CD14-positive monocyte (primary cell): ENCODE results near the gene SH3RF1. TPM values are rescaled to one million over a fixed set of nuclear protein-coding genes. Genes with fewer than 3 reads are reported as not detected.

Source experiments
- DNase-seq, 3 donors: peaks; one replicate each; pipeline ENCODE4 v3.0.0-alpha.2; 2011 to 2022
- H2AFZ ChIP-seq: 2 replicates; pipeline ENCODE4 v1.6.0; 2012; ENCODE audit warnings: mild to moderate bottlenecking, low read depth, low read length, inconsistent platforms; ENCODE audit not compliant: insufficient read depth, poor library complexity, severe bottlenecking
- H3K27ac ChIP-seq, 2 donors: 1 replicate in 1 of 2; 2 replicates in 1 of 2; pipeline ENCODE4 v1.5.1; 2012 to 2013; ENCODE audit warnings: low read length in 2 of 2, control low read depth in 1 of 2, inconsistent platforms in 1 of 2, low read depth in 1 of 2, mild to moderate bottlenecking in 1 of 2
- H3K27me3 ChIP-seq, 2 donors: one replicate each; pipeline versions ENCODE4 v1.6.0 to v1.6.1; 2011 to 2013; ENCODE audit warnings: low read length in 2 of 2; ENCODE audit not compliant: control insufficient read depth in 2 of 2, insufficient read depth in 2 of 2
- H3K36me3 ChIP-seq, 2 donors: replicated peaks in 1 of 2; 1 replicate in 1 of 2; 2 replicates in 1 of 2; pipeline versions ENCODE4 v1.5.1 to v1.6.1; 2012 to 2013; ENCODE audit warnings: low read length in 2 of 2, control low read depth in 1 of 2, inconsistent platforms in 1 of 2, mild to moderate bottlenecking in 1 of 2; ENCODE audit not compliant: insufficient read depth in 2 of 2, control insufficient read depth in 1 of 2
- H3K4me1 ChIP-seq, 2 donors: 1 replicate in 1 of 2; 2 replicates in 1 of 2; pipeline versions ENCODE4 v1.5.1 to v1.6.1; 2012 to 2013; ENCODE audit warnings: low read length in 2 of 2, control low read depth in 1 of 2, inconsistent platforms in 1 of 2, mild to moderate bottlenecking in 1 of 2, moderate library complexity in 1 of 2; ENCODE audit not compliant: insufficient read depth in 2 of 2, control insufficient read depth in 1 of 2
- H3K4me2 ChIP-seq: replicated peaks from 2 replicates; pipeline ENCODE3; 2012; ENCODE audit warnings: low read length, moderate library complexity, mild to moderate bottlenecking; ENCODE audit not compliant: poor library complexity, severe bottlenecking; ENCODE audit errors: extremely low read depth
- H3K4me3 ChIP-seq, 3 experiments: fragments of 200-600 bp in 1 of 3; sonication (generic) in 1 of 3; replicated peaks in 1 of 3; 1 replicate in 2 of 3; 2 replicates in 1 of 3; pipeline ENCODE4 v1.5.1; 2011 to 2013; ENCODE audit warnings: low read length in 3 of 3, mild to moderate bottlenecking in 3 of 3, control low read depth in 2 of 3, low read depth in 2 of 3, inconsistent platforms in 1 of 3, moderate library complexity in 1 of 3
- H3K79me2 ChIP-seq: 2 replicates; pipeline ENCODE4 v1.6.0; 2012; ENCODE audit warnings: mild to moderate bottlenecking, control low read depth, inconsistent platforms, low read length, moderate library complexity; ENCODE audit not compliant: insufficient read depth
- H3K9ac ChIP-seq: 2 replicates; pipeline ENCODE4 v1.6.0; 2017; ENCODE audit warnings: low read length, mild to moderate bottlenecking; ENCODE audit not compliant: insufficient read depth, poor library complexity, severe bottlenecking
- H3K9me3 ChIP-seq, 2 donors: replicated peaks in 1 of 2; 1 replicate in 1 of 2; 2 replicates in 1 of 2; pipeline versions ENCODE4 v1.5.1 to v1.6.1; 2012 to 2013; ENCODE audit warnings: low read length in 2 of 2, control low read depth in 1 of 2; ENCODE audit not compliant: control insufficient read depth in 1 of 2, insufficient read depth in 1 of 2
- H4K20me1 ChIP-seq: 2 replicates; pipeline ENCODE4 v1.6.0; 2012; ENCODE audit warnings: mild to moderate bottlenecking, low read length, control low read depth, moderate library complexity; ENCODE audit not compliant: insufficient read depth
- H3K27ac Mint-ChIP-seq, 7 donors: one replicate each; pipeline ENCODE4 v1.8.0; 2020; ENCODE audit warnings: mild to moderate bottlenecking in 7 of 7, mixed read lengths in 7 of 7, moderate library complexity in 6 of 7, inconsistent platforms in 2 of 7
- H3K27me3 Mint-ChIP-seq, 3 donors: one replicate each; pipeline ENCODE4 v1.8.0; 2021 to 2022; ENCODE audit warnings: low read depth in 3 of 3, mild to moderate bottlenecking in 3 of 3, mixed read lengths in 3 of 3, moderate library complexity in 3 of 3, inconsistent platforms in 1 of 3
- H3K36me3 Mint-ChIP-seq, 2 donors: one replicate each; pipeline ENCODE4 v1.8.0; 2020; ENCODE audit warnings: mixed read lengths in 2 of 2, inconsistent platforms in 1 of 2, mild to moderate bottlenecking in 1 of 2
- H3K4me1 Mint-ChIP-seq: one replicate; pipeline ENCODE4 v1.8.0; 2020; ENCODE audit warnings: mild to moderate bottlenecking, mixed read lengths
- H3K4me3 Mint-ChIP-seq, 2 donors: one replicate each; pipeline ENCODE4 v1.8.0; 2020; ENCODE audit warnings: mild to moderate bottlenecking in 2 of 2, mixed read lengths in 2 of 2, moderate library complexity in 1 of 2
- H3K9me3 Mint-ChIP-seq, 7 donors: one replicate each; pipeline ENCODE4 v1.8.0; 2020 to 2022; ENCODE audit warnings: mixed read lengths in 7 of 7, mild to moderate bottlenecking in 6 of 7, moderate library complexity in 6 of 7, inconsistent platforms in 2 of 7
- whole genome bisulfite sequencing: methylation state at CpG from one replicate; pipeline ENCODE4 v1.1.5; 2013; ENCODE audit warnings: missing lambda C conversion rate; ENCODE audit not compliant: insufficient coverage; 5-methylcytosine and 5-hydroxymethylcytosine counted together
- intact Hi-C, 2 donors: fragments of 100-400 bp; cut with micrococcal nuclease; formaldehyde crosslinking; loops; one replicate each; pipeline versions ENCODE4 v1.15.0 to v1.15.1; 2023
- polyA plus RNA-seq, 3 donors: library from polyadenylated mRNA; depleted of rRNA in 1 of 3; unstranded in 2 of 3; stranded (reverse) in 1 of 3; fragments of 300-500 nt in 2 of 3; fragments of >200 nt in 1 of 3; fragmentation: Illumina TruSeq in 2 of 3; gene quantifications; 1 replicate in 2 of 3; 2 replicates in 1 of 3; pipeline ENCODE4 v1.2.3, GENCODE V29; 2012 to 2021
- TF ChIP-seq, protein P1 (sequence below): fragments of 200-600 bp; IDR thresholded peaks from one replicate; pipeline ENCODE4 v1.8.0; 2022; ENCODE audit warnings: antibody characterized with exemption, mild to moderate bottlenecking

The SH3RF1 gene
- polyA plus RNA-seq, 3 donors = 3.1 to 4.7 (median 4.4) TPM

DNA sequence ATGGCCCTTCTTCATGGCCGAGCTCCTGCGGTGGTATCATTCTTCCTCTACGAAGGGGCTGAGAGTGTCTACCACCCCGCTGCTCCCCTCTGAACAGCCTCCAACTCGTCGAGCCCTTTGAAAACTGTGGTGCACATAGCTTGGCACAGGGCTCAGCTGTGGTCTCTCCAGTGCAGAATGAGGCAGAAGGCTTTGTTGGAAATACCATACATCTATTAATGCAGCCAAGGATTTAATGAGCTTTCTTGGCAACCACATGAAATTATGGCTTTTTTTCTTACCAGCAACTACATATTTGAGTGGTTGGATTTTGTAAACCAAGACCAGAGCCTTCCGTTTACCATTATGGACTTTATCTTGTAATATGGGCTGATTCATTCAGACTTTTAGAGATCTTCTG lies 199.0 kb downstream of the SH3RF1 start:
- Mint-ChIP-seq H3K4me3 (no peak overlapping the region), H3K27me3 (peaks cover 0 to 3% (median 2%) of the 10 kb centered on the region in 3 donors), H3K36me3 (no peaks in the 10 kb centered on the region), H3K9me3 (peaks cover 0 to 4% (median 0%) of the 10 kb centered on the region in 7 donors), H3K27ac (no peak overlapping the region), H3K4me1 (peaks cover 11% of the 10 kb centered on the region)
- Histone ChIP-seq H3K79me2 (no peaks in the 10 kb centered on the region), H3K9me3 (no peaks in the 10 kb centered on the region), H3K4me1 (peaks cover 4 to 6% of the 10 kb centered on the region in 2 donors), H3K27ac (no peak overlapping the region), H3K9ac (no peak overlapping the region), H3K4me3 (no peak overlapping the region), H3K27me3 (no peaks in the 10 kb centered on the region), H3K4me2 (no peak overlapping the region), H4K20me1 (no peaks in the 10 kb centered on the region), H3K36me3 (no peaks in the 10 kb centered on the region), H2AFZ (no peak overlapping the region)
- intact Hi-C loops = no loop called here
- 100% methylated on average over 1 of the region's 7 CpGs for WGBS
- no peak for DNase-seq
- TF ChIP-seq, protein P1, sequence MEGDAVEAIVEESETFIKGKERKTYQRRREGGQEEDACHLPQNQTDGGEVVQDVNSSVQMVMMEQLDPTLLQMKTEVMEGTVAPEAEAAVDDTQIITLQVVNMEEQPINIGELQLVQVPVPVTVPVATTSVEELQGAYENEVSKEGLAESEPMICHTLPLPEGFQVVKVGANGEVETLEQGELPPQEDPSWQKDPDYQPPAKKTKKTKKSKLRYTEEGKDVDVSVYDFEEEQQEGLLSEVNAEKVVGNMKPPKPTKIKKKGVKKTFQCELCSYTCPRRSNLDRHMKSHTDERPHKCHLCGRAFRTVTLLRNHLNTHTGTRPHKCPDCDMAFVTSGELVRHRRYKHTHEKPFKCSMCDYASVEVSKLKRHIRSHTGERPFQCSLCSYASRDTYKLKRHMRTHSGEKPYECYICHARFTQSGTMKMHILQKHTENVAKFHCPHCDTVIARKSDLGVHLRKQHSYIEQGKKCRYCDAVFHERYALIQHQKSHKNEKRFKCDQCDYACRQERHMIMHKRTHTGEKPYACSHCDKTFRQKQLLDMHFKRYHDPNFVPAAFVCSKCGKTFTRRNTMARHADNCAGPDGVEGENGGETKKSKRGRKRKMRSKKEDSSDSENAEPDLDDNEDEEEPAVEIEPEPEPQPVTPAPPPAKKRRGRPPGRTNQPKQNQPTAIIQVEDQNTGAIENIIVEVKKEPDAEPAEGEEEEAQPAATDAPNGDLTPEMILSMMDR = no peak

DNA sequence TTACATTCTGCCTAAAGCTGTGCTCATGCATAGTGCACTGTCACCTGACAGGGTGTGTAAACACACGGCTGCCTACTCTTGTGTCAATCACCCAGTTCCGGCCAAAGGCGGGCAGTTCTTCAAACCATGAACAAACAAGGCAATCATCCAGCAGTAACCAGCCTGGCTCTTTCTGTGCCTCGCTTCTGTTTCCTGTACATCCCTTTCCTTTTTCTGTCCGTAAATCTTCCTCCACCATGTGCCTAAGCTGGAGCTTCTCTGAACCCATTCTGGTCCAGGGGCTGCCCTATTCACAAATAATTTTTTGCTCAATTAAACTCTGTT lies 199.9 kb downstream of the SH3RF1 start:
- no peak overlapping the region for H2AFZ ChIP-seq
- TF ChIP-seq, protein P1 = no peak
- H3K27ac Mint-ChIP-seq = peak overlapping the region in 2 of 7 donors; percentile 12 to 69

More for the DNA sequence above, 199.9 kb downstream of the SH3RF1 start:
- Histone ChIP-seq H3K9ac (no peak overlapping the region), H3K79me2 (no peaks in the 10 kb centered on the region), H3K4me2 (no peak overlapping the region), H3K4me3 (no peak overlapping the region), H3K4me1 (peaks cover 4 to 6% of the 10 kb centered on the region in 2 donors), H3K27me3 (no peaks in the 10 kb centered on the region), H4K20me1 (no peaks in the 10 kb centered on the region), H3K36me3 (no peaks in the 10 kb centered on the region), H3K9me3 (no peaks in the 10 kb centered on the region), H3K27ac (no peak overlapping the region)
- WGBS = 63% methylated on average over 5 of the region's 5 CpGs
- Mint-ChIP-seq H3K4me3 (no peak overlapping the region), H3K36me3 (no peaks in the 10 kb centered on the region), H3K9me3 (peaks cover 0 to 4% (median 0%) of the 10 kb centered on the region in 7 donors), H3K4me1 (peaks cover 11% of the 10 kb centered on the region), H3K27me3 (peaks cover 0 to 5% (median 2%) of the 10 kb centered on the region in 3 donors)
- DNase-seq = no peak
- intact Hi-C loops = no loop called here
